A549 (cell line): ENCODE data around the gene OPHN1.

Experiments
- CBX8 ChIP-seq: fragments of 200-600 bp; sonication (generic); IDR thresholded peaks from 2 replicates; pipeline ENCODE4 v1.6.1; 2016
- CEBPB ChIP-seq, 2 experiments: fragments of >200 bp in 1 of 2; sonication (Bioruptor Twin) in 1 of 2; formaldehyde crosslinking in 1 of 2; IDR thresholded peaks; 2 replicates each; pipeline ENCODE4 v1.6.1; 2012 to 2016
- CTCF ChIP-seq: fragments of >200 bp; sonication (Bioruptor Twin); formaldehyde crosslinking; IDR thresholded peaks from 3 replicates; pipeline ENCODE4 v1.5.1; 2016
- ELK1 ChIP-seq: fragments of 150-350 bp; IDR thresholded peaks from 2 replicates; pipeline ENCODE4 v1.6.1; 2014; ENCODE audit warnings: low read depth, mild to moderate bottlenecking, low read length
- EP300 ChIP-seq, 2 experiments: fragments of >200 bp; sonication (Bioruptor Twin); formaldehyde crosslinking; IDR thresholded peaks; 2 replicates in 1 of 2; 3 replicates in 1 of 2; pipeline ENCODE4 v1.6.1; 2016 to 2017
- KDM1A ChIP-seq: fragments of 200-600 bp; sonication (generic); IDR thresholded peaks from 2 replicates; pipeline ENCODE4 v1.6.1; 2016; ENCODE audit warnings: low read depth, mild to moderate bottlenecking
- MAFK ChIP-seq: fragments of 450-650 bp; IDR thresholded peaks from 2 replicates; pipeline ENCODE4 v1.6.1; 2014; ENCODE audit not compliant: partially characterized antibody
- MAZ ChIP-seq: fragments of 150-350 bp; IDR thresholded peaks from 2 replicates; pipeline ENCODE4 v1.6.1; 2014; ENCODE audit warnings: antibody characterized with exemption, low read depth, low read length, borderline replicate concordance
- MYC ChIP-seq: IDR thresholded peaks from 2 replicates; pipeline ENCODE4 v1.6.1; 2012; ENCODE audit warnings: mild to moderate bottlenecking, inconsistent platforms, low read length, improper control_type of control experiment, borderline replicate concordance
- RAD21 ChIP-seq, 2 experiments: fragments of >200 bp in 1 of 2; sonication (Bioruptor Twin) in 1 of 2; formaldehyde crosslinking in 1 of 2; IDR thresholded peaks in 1 of 2; conservative IDR thresholded peaks in 1 of 2; 2 replicates in 1 of 2; 3 replicates in 1 of 2; pipeline ENCODE4 v1.6.1; 2012 to 2018; ENCODE audit warnings: inconsistent platforms in 1 of 2
- REST ChIP-seq: fragments of 200-600 bp; sonication (generic); IDR thresholded peaks from 2 replicates; pipeline ENCODE4 v1.6.1; 2016; ENCODE audit warnings: antibody characterized with exemption, mild to moderate bottlenecking, moderate library complexity
- USF2 ChIP-seq: fragments of 450-650 bp; IDR thresholded peaks from 2 replicates; pipeline ENCODE4 v1.6.1; 2014; ENCODE audit warnings: antibody characterized with exemption
- ZFP36 ChIP-seq: fragments of 450-650 bp; IDR thresholded peaks from 2 replicates; pipeline ENCODE4 v1.6.1; 2014; ENCODE audit warnings: borderline replicate concordance; ENCODE audit not compliant: partially characterized antibody

DNA sequence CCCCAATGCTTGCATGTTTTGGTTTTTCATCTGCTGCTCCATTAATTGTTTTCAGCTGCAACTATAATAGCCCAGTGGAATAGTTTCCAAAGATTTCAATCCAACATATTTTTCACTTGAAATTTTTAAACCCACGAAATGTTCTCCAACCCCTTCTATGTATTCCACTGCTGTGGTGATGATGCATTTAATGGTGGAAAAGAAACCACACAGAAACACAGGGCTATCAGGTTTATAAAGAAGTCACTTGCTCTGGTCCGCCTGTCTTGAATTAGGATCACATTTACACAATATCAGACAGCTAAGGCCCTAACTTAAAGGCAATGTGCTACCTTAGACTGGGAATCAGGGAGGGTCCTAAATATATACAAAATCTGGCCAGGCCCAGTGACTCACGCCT, 35.0 kb downstream of the OPHN1 start:
- TF ChIP-seq EP300 (IDR thresholded peaks at IDR 0.05) (no peak), CBX8 (no peak), KDM1A (no peak), CTCF (no peak), RAD21 (conservative IDR thresholded peaks at IDR 0.05 in 1 of 2, IDR thresholded peaks at IDR 0.05 in 1 of 2) (no peak), CEBPB (IDR thresholded peaks at IDR 0.05) (no peak), MYC (no peak), MAFK (no peak), ELK1 (no peak), USF2 (no peak), REST (no peak), MAZ (no peak), ZFP36 (no peak)
